PC-9 (cell line): ENCODE measurements around the gene FSIP1. TPM values are rescaled to one million over a fixed set of nuclear protein-coding genes. Genes with fewer than 3 reads are reported as not detected.

Experiments used
- BruUV-seq: library from RNA; stranded (reverse); fragments of 400-500 nt; replicated peaks from 2 replicates; lab custom pipeline; 2021; lab: Mats Ljungman, UMichigan
- CTCF ChIA-PET: fragments of 300-600 bp; sonication (Branson Sonifier 250); formaldehyde crosslinking; loops from one replicate; lab custom pipeline; 2022; ENCODE audit warnings: antibody characterized with exemption; lab: Charles Lee
- POLR2A ChIA-PET: fragments of 300-600 bp; sonication (Branson Sonifier 250); formaldehyde crosslinking; loops from one replicate; lab custom pipeline; 2022; ENCODE audit warnings: antibody characterized with exemption; ENCODE audit not compliant: unreplicated experiment; lab: Charles Lee
- DNase-seq, 2 experiments: peaks; one replicate each; pipeline versions ENCODE4 v3.0.0 to v3.0.0-alpha.2; 2015 to 2022; ENCODE audit warnings: mixed read lengths in 1 of 2
- H2AFZ ChIP-seq: fragments of 200-600 bp; sonication (generic); 2 replicates; pipeline ENCODE4 v1.8.1; 2017; ENCODE audit warnings: antibody characterized with exemption
- H3F3A ChIP-seq: fragments of 200-600 bp; sonication (generic); 2 replicates; pipeline ENCODE4 v1.8.1; 2017; ENCODE audit warnings: antibody characterized with exemption, mild to moderate bottlenecking, low read depth; ENCODE audit not compliant: insufficient read depth
- H3K27ac ChIP-seq: fragments of 200-600 bp; sonication (generic); 2 replicates; pipeline ENCODE4 v1.6.1; 2016; ENCODE audit warnings: mixed run types
- H3K27me3 ChIP-seq: fragments of 200-600 bp; sonication (generic); 2 replicates; pipeline ENCODE4 v1.6.1; 2016; ENCODE audit warnings: low read depth, mixed run types; ENCODE audit not compliant: insufficient read depth
- H3K36me3 ChIP-seq: fragments of 200-600 bp; sonication (generic); 2 replicates; pipeline ENCODE4 v1.6.1; 2016; ENCODE audit warnings: low read depth, mixed run types
- H3K4me1 ChIP-seq: fragments of 200-600 bp; sonication (generic); replicated peaks from 2 replicates; pipeline ENCODE4 v1.6.1; 2016; ENCODE audit warnings: mixed run types; ENCODE audit not compliant: insufficient read depth
- H3K4me2 ChIP-seq: fragments of 200-600 bp; sonication (generic); 2 replicates; pipeline ENCODE4 v1.6.1; 2017; ENCODE audit warnings: mixed run types
- H3K4me3 ChIP-seq: fragments of 200-600 bp; sonication (generic); 2 replicates; pipeline ENCODE4 v1.6.1; 2016; ENCODE audit warnings: mixed run types
- H3K79me2 ChIP-seq: fragments of 200-600 bp; sonication (generic); 2 replicates; pipeline ENCODE4 v1.6.1; 2017; ENCODE audit warnings: low read depth, mixed run types
- H3K9me2 ChIP-seq: fragments of 200-600 bp; sonication (generic); 2 replicates; pipeline ENCODE4 v1.8.1; 2017; ENCODE audit warnings: mild to moderate bottlenecking; ENCODE audit not compliant: insufficient read depth
- H3K9me3 ChIP-seq: fragments of 200-600 bp; sonication (generic); 2 replicates; pipeline ENCODE4 v1.8.1; 2016; ENCODE audit warnings: low read depth; ENCODE audit not compliant: insufficient read depth
- H4K20me1 ChIP-seq: fragments of 200-600 bp; sonication (generic); 2 replicates; pipeline ENCODE4 v1.8.1; 2017; ENCODE audit not compliant: insufficient read depth
- EZH2 ChIP-seq: fragments of 200-600 bp; sonication (generic); IDR thresholded peaks from 2 replicates; pipeline ENCODE4 v1.8.0; 2017; ENCODE audit warnings: antibody characterized with exemption, low read depth
- intact Hi-C: fragments of 100-400 bp; cut with micrococcal nuclease; formaldehyde crosslinking; loops from one replicate; pipeline ENCODE4 v1.10.0; 2022; ENCODE audit not compliant: unreplicated experiment
- total RNA-seq: library from RNA; stranded (reverse); gene quantifications from 2 replicates; pipeline ENCODE4 v1.2.3, GENCODE V29; 2021
- TF ChIP-seq, protein P1 (sequence below): fragments of 200-600 bp; sonication (generic); conservative IDR thresholded peaks from 2 replicates; pipeline ENCODE4 v1.6.1; 2017; ENCODE audit warnings: mixed run types, antibody characterized with exemption, mild to moderate bottlenecking, moderate library complexity

FSIP1 gene
- total RNA-seq, 1 experiment from 2014 or later, result 1.2 TPM

DNA sequence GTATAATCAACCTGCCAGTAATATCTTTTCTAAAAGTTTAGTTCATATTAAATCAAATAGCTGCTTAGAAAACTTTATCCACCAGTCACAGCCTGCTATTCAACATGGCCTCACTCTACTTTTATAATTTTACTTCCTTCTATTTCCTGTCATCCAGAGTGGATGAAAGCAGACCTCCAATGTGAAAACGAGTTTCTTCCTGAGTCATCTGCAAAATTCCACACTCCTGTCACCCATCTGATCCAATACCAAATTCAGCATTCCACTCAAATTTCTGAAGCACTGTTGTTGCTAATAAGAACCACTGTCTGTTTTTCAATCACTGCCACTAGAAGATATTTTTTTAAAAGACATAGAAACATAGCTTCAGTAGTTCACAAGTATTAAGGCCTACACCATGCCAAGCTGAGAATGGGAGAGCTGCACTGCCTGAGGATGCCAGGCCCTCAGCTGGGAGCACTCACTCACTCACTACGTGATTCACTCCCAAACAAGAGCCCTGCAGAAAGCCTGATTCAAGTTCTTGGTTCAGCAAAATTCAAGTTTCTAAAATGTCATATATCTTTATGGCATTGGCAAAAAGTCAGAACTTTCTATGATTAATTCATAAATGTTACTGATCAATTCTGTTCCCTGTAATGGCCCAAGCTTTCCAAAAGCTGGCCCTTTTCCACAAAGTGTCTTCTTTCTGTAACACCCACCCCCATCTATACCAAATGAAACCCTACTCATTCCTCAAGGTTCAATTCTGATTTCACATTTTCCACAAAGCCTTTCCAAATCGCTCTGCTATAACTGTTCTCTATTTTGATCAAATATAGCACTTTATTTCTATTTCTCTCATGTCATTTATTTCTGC is 82.9 kb downstream of the FSIP1 start:
- Histone ChIP-seq H4K20me1 (no peaks in the 10 kb centered on the region), H3K4me2 (no peak overlapping the region), H3K9me3 (no peaks in the 10 kb centered on the region), H3K27me3 (no peaks in the 10 kb centered on the region), H3K27ac (no peak overlapping the region), H3K79me2 (no peaks in the 10 kb centered on the region), H3K36me3 (no peaks in the 10 kb centered on the region), H3F3A (no peaks in the 10 kb centered on the region), H3K4me1 (no peaks in the 10 kb centered on the region), H2AFZ (no peak overlapping the region), H3K9me2 (no peaks in the 10 kb centered on the region), H3K4me3 (no peak overlapping the region)
- no peak for DNase-seq
- intact Hi-C loops, result no loop called here
- no TSS peak for BruUV-seq
- POLR2A ChIA-PET, result interaction anchor here (0.6 to 0.9 kb wide), 2 partner anchors 43 to 93 kb away, joined by 3 to 8 read pairs; no protein-coding TSS in a partner anchor
- TF ChIP-seq, protein P1, sequence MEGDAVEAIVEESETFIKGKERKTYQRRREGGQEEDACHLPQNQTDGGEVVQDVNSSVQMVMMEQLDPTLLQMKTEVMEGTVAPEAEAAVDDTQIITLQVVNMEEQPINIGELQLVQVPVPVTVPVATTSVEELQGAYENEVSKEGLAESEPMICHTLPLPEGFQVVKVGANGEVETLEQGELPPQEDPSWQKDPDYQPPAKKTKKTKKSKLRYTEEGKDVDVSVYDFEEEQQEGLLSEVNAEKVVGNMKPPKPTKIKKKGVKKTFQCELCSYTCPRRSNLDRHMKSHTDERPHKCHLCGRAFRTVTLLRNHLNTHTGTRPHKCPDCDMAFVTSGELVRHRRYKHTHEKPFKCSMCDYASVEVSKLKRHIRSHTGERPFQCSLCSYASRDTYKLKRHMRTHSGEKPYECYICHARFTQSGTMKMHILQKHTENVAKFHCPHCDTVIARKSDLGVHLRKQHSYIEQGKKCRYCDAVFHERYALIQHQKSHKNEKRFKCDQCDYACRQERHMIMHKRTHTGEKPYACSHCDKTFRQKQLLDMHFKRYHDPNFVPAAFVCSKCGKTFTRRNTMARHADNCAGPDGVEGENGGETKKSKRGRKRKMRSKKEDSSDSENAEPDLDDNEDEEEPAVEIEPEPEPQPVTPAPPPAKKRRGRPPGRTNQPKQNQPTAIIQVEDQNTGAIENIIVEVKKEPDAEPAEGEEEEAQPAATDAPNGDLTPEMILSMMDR, result no peak
- CTCF ChIA-PET, result no interaction called here

DNA sequence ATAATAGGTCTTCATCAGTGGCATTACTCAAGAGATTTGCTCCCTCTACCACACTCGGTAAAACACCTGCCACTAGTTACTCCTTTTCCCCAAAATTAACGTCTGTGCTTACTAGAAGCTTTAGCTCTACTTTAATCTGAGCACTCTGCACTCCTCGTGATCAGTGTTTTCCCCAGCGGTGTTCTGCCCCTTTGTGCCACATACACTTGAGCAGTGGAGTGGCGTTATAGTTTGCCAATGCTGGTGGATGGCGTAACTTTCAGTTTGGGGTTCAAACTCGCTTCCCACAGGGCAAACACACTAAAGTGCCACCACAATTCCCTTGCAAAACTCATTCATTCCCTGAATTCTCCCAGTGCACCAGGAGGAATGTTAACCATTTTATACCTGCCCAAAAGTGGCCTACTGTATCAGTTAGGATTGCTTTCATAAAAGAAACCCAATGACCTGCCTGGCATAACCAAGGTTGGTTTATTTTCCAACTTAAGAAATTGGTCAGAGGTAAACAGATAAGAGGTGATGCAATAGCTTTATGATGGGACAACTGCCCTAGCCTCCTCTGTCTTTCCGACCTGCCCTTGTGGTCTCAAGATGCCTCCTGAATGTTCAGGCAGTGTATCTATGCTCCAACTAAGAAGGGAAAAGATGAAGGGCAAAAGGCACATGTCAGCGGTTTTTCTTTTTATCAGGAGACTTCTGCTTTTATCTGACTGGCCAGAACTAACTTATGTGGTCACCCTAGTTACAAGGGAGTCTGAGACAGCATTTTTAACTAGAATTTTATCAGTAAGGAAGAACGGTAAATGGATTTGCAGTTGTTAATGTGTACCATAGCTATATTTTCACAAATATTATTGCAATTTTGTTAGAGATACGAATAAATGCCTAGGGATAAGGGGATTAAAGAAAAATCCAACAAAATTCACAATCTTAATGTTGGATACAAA is 83.9 kb downstream of the FSIP1 start:
- H4K20me1 ChIP-seq, result no peaks in the 10 kb centered on the region
- no TSS peak for BruUV-seq
- no peaks in the 10 kb centered on the region for H3F3A ChIP-seq
- ChIA-PET POLR2A (no interaction called here), CTCF (no interaction called here)
- H3K4me2 ChIP-seq, result no peak overlapping the region
- no peaks in the 10 kb centered on the region for H3K9me2 ChIP-seq
- H3K27ac ChIP-seq, result no peak overlapping the region
- no peaks in the 10 kb centered on the region for H3K4me1 ChIP-seq
- no peaks in the 10 kb centered on the region for H3K36me3 ChIP-seq
- no peak overlapping the region for H3K4me3 ChIP-seq
- no peaks in the 10 kb centered on the region for H3K9me3 ChIP-seq
- TF ChIP-seq EZH2, result no peak
- TF ChIP-seq, protein P1, result no peak
- intact Hi-C loops, result no loop called here
- H3K27me3 ChIP-seq, result no peaks in the 10 kb centered on the region
- no peak for DNase-seq
- no peaks in the 10 kb centered on the region for H3K79me2 ChIP-seq
- no peak overlapping the region for H2AFZ ChIP-seq

DNA sequence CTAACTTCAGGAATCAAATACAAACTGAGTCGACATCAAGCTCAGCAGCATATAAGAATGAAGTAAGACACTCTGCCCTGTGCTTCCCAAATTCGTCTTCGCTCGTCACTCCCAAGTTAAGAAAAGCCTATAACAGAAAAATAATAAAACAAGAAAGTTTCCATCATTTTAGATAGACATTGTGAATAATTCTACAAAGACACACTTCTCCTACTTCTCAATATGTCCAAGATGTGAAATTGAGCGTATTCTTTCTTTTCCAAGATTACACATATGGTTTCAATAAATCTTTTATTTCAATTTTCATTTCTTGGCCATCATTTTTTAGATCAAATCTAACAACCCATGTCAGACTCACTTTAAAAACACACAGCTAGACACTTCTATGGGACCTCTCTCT is 85.1 kb downstream of the FSIP1 start:
- H3K4me1 ChIP-seq, result no peaks in the 10 kb centered on the region
- no peaks in the 10 kb centered on the region for H3K9me3 ChIP-seq
- TF ChIP-seq, protein P1, result no peak
- no peak for TF ChIP-seq EZH2
- BruUV-seq, result no TSS peak
- H3K4me3 ChIP-seq, result no peak overlapping the region
- no peaks in the 10 kb centered on the region for H3K79me2 ChIP-seq
- H3K9me2 ChIP-seq, result no peaks in the 10 kb centered on the region
- H3K4me2 ChIP-seq, result no peak overlapping the region
- ChIA-PET POLR2A (no interaction called here), CTCF (no interaction called here)
- H3K27me3 ChIP-seq, result no peaks in the 10 kb centered on the region
- DNase-seq, result no peak
- no peak overlapping the region for H2AFZ ChIP-seq
- H3K36me3 ChIP-seq, result no peaks in the 10 kb centered on the region
- no peak overlapping the region for H3K27ac ChIP-seq
- intact Hi-C loops, result no loop called here
- no peaks in the 10 kb centered on the region for H4K20me1 ChIP-seq
- no peaks in the 10 kb centered on the region for H3F3A ChIP-seq
